K562 (cell line): ENCODE results near the gene SUOX. TPM values are rescaled to one million over a fixed set of nuclear protein-coding genes. Genes with fewer than 3 reads are reported as not detected.

Experiments used
- CREM ChIP-seq: IDR thresholded peaks from 2 replicates; pipeline ENCODE4 v1.6.1; 2014; ENCODE audit warnings: antibody characterized with exemption, low read depth
- E2F6 ChIP-seq, 2 experiments: IDR thresholded peaks; 2 replicates each; pipeline ENCODE4 v1.6.1; 2011; ENCODE audit warnings: borderline replicate concordance in 1 of 2, control low read depth in 1 of 2, low read depth in 1 of 2, low read length in 1 of 2, mild to moderate bottlenecking in 1 of 2, mixed read lengths in 1 of 2, moderate library complexity in 1 of 2; ENCODE audit not compliant: insufficient read depth in 1 of 2, insufficient read length in 1 of 2, poor library complexity in 1 of 2, severe bottlenecking in 1 of 2; ENCODE audit errors: extremely low read depth in 1 of 2
- EHMT2 ChIP-seq: fragments of 450-650 bp; IDR thresholded peaks from 2 replicates; pipeline ENCODE4 v1.6.1; 2018; ENCODE audit warnings: antibody characterized with exemption
- FIP1L1 ChIP-seq: fragments of 200-400 bp; formaldehyde crosslinking; IDR thresholded peaks from 2 replicates; pipeline ENCODE4 v1.6.1; 2018; ENCODE audit warnings: mild to moderate bottlenecking, low read depth, low read length; ENCODE audit not compliant: poor library complexity, severe bottlenecking
- FOXK2 ChIP-seq, 2 experiments: fragments of 450-650 bp; IDR thresholded peaks in 1 of 2; conservative IDR thresholded peaks in 1 of 2; 2 replicates each; pipeline ENCODE4 v1.6.1; 2016; ENCODE audit warnings: low read depth in 2 of 2, mild to moderate bottlenecking in 1 of 2
- KHSRP ChIP-seq: fragments of 450-650 bp; IDR thresholded peaks from 2 replicates; pipeline ENCODE4 v1.6.1; 2017
- MECOM ChIP-seq: fragments of 250-450 bp; sonication (Bioruptor Pico); IDR thresholded peaks from 2 replicates; pipeline ENCODE4 v1.8.0; 2022; ENCODE audit warnings: inconsistent platforms
- MLLT1 ChIP-seq, 2 experiments: fragments of 450-650 bp; IDR thresholded peaks; 2 replicates each; pipeline ENCODE4 v1.6.1; 2016
- NCOA1 ChIP-seq: fragments of 450-650 bp; IDR thresholded peaks from 2 replicates; pipeline ENCODE4 v1.6.1; 2016; ENCODE audit warnings: low read depth
- NFIX ChIP-seq: fragments of 250-450 bp; sonication (Bioruptor Pico); IDR thresholded peaks from 2 replicates; pipeline ENCODE4 v1.4.0; 2020; ENCODE audit warnings: low read depth, mild to moderate bottlenecking, moderate library complexity
- PRMT5 ChIP-seq: sonication (generic); formaldehyde crosslinking; IDR thresholded peaks from 2 replicates; pipeline ENCODE4 v1.5.0; 2020; ENCODE audit warnings: missing genetic modification reagents
- PURB ChIP-seq: sonication (generic); formaldehyde crosslinking; IDR thresholded peaks from 2 replicates; pipeline ENCODE4 v1.9.0; 2021; ENCODE audit warnings: low read depth, mild to moderate bottlenecking, missing genetic modification reagents
- RBM34 ChIP-seq: fragments of 200-400 bp; formaldehyde crosslinking; IDR thresholded peaks from 2 replicates; pipeline ENCODE4 v1.6.1; 2018; ENCODE audit warnings: low read length, borderline replicate concordance; ENCODE audit not compliant: insufficient read depth
- SAP30 ChIP-seq: fragments of 200-600 bp; sonication (generic); IDR thresholded peaks from 2 replicates; pipeline ENCODE4 v1.6.1; 2012; ENCODE audit warnings: borderline replicate concordance, low read depth, mild to moderate bottlenecking, moderate library complexity, low read length, control low read depth, inconsistent platforms; ENCODE audit not compliant: insufficient read depth, poor library complexity, severe bottlenecking
- SIX5 ChIP-seq, 2 experiments: IDR thresholded peaks; 2 replicates each; pipeline ENCODE4 v1.6.1; 2011; ENCODE audit warnings: low read length in 2 of 2, borderline replicate concordance in 1 of 2, low read depth in 1 of 2, mild to moderate bottlenecking in 1 of 2, moderate library complexity in 1 of 2; ENCODE audit not compliant: insufficient read depth in 1 of 2
- STAG1 ChIP-seq: sonication (generic); formaldehyde crosslinking; IDR thresholded peaks from 2 replicates; pipeline ENCODE4 v1.5.0; 2020; ENCODE audit warnings: missing genetic modification reagents, borderline replicate concordance
- TAF1 ChIP-seq: IDR thresholded peaks from 2 replicates; pipeline ENCODE4 v1.6.1; 2011; ENCODE audit warnings: mild to moderate bottlenecking, low read length, moderate library complexity; ENCODE audit not compliant: insufficient read depth, control insufficient read depth, severe bottlenecking; ENCODE audit errors: extremely low read depth
- TAF9B ChIP-seq: fragments of 450-650 bp; IDR thresholded peaks from 2 replicates; pipeline ENCODE4 v1.6.1; 2018; ENCODE audit warnings: mild to moderate bottlenecking; ENCODE audit not compliant: partially characterized antibody
- THRAP3 ChIP-seq: fragments of 450-650 bp; IDR thresholded peaks from 2 replicates; pipeline ENCODE4 v1.6.1; 2016; ENCODE audit warnings: mild to moderate bottlenecking, inconsistent platforms, borderline replicate concordance
- ZC3H4 ChIP-seq: sonication (generic); formaldehyde crosslinking; IDR thresholded peaks from 2 replicates; pipeline ENCODE4 v1.9.0; 2021; ENCODE audit warnings: missing genetic modification reagents, borderline replicate concordance
- ZFP1 ChIP-seq: fragments of 450-650 bp; formaldehyde crosslinking; IDR thresholded peaks from 2 replicates; pipeline ENCODE4 v1.4.0; 2020; ENCODE audit warnings: mild to moderate bottlenecking, mixed read lengths
- ZNF444 ChIP-seq: fragments of 250-450 bp; sonication (Bioruptor Pico); IDR thresholded peaks from 2 replicates; pipeline ENCODE4 v1.4.0; 2020; ENCODE audit warnings: mild to moderate bottlenecking, moderate library complexity
- ZNF740 ChIP-seq, 3 experiments: fragments of 200-800 bp in 1 of 3; sonication (Bioruptor generic) in 1 of 3; sonication (generic) in 1 of 3; formaldehyde crosslinking in 1 of 3; IDR thresholded peaks; 2 replicates each; pipeline versions ENCODE4 v1.6.1 to v1.8.0; 2016 to 2022; ENCODE audit warnings: mild to moderate bottlenecking in 2 of 3, missing compliant biosample characterization in 2 of 3, missing genetic modification characterization in 2 of 3, missing genetic modification reagents in 1 of 3
- polyA plus RNA-seq, 8 experiments: library from polyadenylated mRNA; depleted of rRNA in 4 of 8; stranded (reverse) in 5 of 8; unstranded in 3 of 8; fragments of >200 nt; fragmentation: Nextera tagmentation in 2 of 8; fragmentation: Illumina TruSeq in 1 of 8; extraction: Ambion mirVana in 2 of 8; extraction: Trizol in 1 of 8; gene quantifications; 2 replicates each; pipeline versions ENCODE4 v1.2.1 to v1.2.3, GENCODE V29; 2011 to 2014; ENCODE audit warnings: inconsistent platforms in 1 of 8, missing spikeins in 1 of 8
- total RNA-seq, 7 experiments: library from RNA; depleted of rRNA in 6 of 7; stranded (reverse); fragments of >200 nt in 6 of 7; fragmentation: Illumina TruSeq in 2 of 7; extraction: Trizol in 2 of 7; gene quantifications; 2 replicates each; pipeline versions ENCODE4 v1.2.1 to v1.2.3, GENCODE V29; 2011 to 2021; ENCODE audit warnings: low replicate concordance in 1 of 7

SUOX gene
- total and polyA plus RNA-seq, 9 of the 15 experiments (the other 6 are each of a cell fraction or from before 2014, with no cell fraction given), result 9.2 to 39.7 (median 25.4) TPM

GRCh38 chr12:55996715-55997534, at the start of gene SUOX (continued):
- TF ChIP-seq KHSRP, result no peak
- peak; percentile 63 to 69; a peak in 2 of 4 replicates for TF ChIP-seq FOXK2 (conservative IDR thresholded peaks at IDR 0.05 in 1 of 2, IDR thresholded peaks at IDR 0.05 in 1 of 2; ENCODE audit: low read depth in 2 of 2)
- no peak for TF ChIP-seq CREM
- TF ChIP-seq TAF1, result peak; percentile 47
- TF ChIP-seq SAP30, result no peak
- TF ChIP-seq MECOM (CRISPR knock-in tag), result no peak
- no peak for TF ChIP-seq EHMT2
- TF ChIP-seq MLLT1 (IDR thresholded peaks at IDR 0.05), result 0 out of 4 replicates have a peak, but pooled peaks of 1 of the 2 experiments have one; percentile 19
- no peak for TF ChIP-seq STAG1 (CRISPR knock-in tag)
- no peak for TF ChIP-seq PRMT5
- TF ChIP-seq PURB (CRISPR knock-in tag), result no peak
- 0 out of 2 replicates have a peak, but pooled peaks have one; percentile 30 for TF ChIP-seq ZNF444 (CRISPR knock-in tag)
- TF ChIP-seq ZFP1 (CRISPR knock-in tag), result peak; percentile 35; the same call in 1 of the 2 replicates
- TF ChIP-seq THRAP3, result no peak
- TF ChIP-seq TAF9B, result no peak
- no peak for TF ChIP-seq SIX5 (IDR thresholded peaks at IDR 0.05; ENCODE audit: borderline replicate concordance in 1 of 2, insufficient read depth in 1 of 2, low read depth in 1 of 2, low read length in 2 of 2)
- no peak for TF ChIP-seq NCOA1
- no peak for TF ChIP-seq FIP1L1
- TF ChIP-seq ZC3H4 (CRISPR knock-in tag), result no peak; the same call in 1 of the 2 replicates
- no peak for TF ChIP-seq E2F6 (IDR thresholded peaks at IDR 0.05; ENCODE audit: borderline replicate concordance in 1 of 2, extremely low read depth in 1 of 2, insufficient read depth in 1 of 2, insufficient read length in 1 of 2, low read depth in 1 of 2, low read length in 1 of 2, poor library complexity in 1 of 2, severe bottlenecking in 1 of 2)
- TF ChIP-seq RBM34, result no peak
- no peak for TF ChIP-seq NFIX (CRISPR knock-in tag)
- TF ChIP-seq ZNF740 (CRISPR knock-in tag; IDR thresholded peaks at IDR 0.05), result no peak
- no peak for TF ChIP-seq ZNF740 (tag; IDR thresholded peaks at IDR 0.05)
